ENCODE results near the gene RAPGEF1. TPM values are rescaled to one million over a fixed set of nuclear protein-coding genes. Genes with fewer than 3 reads are reported as not detected.

Gene RAPGEF1
- total and polyA plus RNA-seq, 9 of the 15 experiments (the other 6 are each of a cell fraction or from before 2014, with no cell fraction given), result 0.06 to 44.1 (median 19.9) TPM

DNA sequence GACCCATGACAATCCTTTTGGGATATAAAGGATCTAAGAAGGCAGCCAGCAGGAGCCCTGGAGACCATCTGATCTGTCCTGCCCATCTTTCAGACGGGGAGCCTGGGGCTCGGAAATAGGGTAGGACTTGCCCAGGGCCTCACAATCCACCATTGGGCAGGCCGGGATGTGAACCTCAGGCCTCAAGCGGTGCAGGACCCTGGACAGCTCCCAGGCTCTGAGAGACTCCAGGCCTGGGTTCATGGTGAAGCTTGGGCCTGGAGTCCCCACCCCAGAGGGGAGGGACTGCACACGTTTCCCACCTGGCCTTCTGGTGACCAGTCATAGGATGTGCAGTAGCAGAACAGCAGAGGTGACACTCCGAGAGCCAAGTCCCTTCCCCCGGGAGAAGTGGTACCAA, 36.6 kb upstream of the RAPGEF1 start (continued):
- peak; percentile 99 for TF ChIP-seq REST (IDR thresholded peaks at IDR 0.05; ENCODE audit: borderline replicate concordance)
- TF ChIP-seq REST (CRISPR knock-in tag; IDR thresholded peaks at IDR 0.05; ENCODE audit: low read depth), result peak; percentile 96
- no peak for TF ChIP-seq OTX1 (CRISPR knock-in tag; IDR thresholded peaks at IDR 0.05)
- TF ChIP-seq, protein P1, sequence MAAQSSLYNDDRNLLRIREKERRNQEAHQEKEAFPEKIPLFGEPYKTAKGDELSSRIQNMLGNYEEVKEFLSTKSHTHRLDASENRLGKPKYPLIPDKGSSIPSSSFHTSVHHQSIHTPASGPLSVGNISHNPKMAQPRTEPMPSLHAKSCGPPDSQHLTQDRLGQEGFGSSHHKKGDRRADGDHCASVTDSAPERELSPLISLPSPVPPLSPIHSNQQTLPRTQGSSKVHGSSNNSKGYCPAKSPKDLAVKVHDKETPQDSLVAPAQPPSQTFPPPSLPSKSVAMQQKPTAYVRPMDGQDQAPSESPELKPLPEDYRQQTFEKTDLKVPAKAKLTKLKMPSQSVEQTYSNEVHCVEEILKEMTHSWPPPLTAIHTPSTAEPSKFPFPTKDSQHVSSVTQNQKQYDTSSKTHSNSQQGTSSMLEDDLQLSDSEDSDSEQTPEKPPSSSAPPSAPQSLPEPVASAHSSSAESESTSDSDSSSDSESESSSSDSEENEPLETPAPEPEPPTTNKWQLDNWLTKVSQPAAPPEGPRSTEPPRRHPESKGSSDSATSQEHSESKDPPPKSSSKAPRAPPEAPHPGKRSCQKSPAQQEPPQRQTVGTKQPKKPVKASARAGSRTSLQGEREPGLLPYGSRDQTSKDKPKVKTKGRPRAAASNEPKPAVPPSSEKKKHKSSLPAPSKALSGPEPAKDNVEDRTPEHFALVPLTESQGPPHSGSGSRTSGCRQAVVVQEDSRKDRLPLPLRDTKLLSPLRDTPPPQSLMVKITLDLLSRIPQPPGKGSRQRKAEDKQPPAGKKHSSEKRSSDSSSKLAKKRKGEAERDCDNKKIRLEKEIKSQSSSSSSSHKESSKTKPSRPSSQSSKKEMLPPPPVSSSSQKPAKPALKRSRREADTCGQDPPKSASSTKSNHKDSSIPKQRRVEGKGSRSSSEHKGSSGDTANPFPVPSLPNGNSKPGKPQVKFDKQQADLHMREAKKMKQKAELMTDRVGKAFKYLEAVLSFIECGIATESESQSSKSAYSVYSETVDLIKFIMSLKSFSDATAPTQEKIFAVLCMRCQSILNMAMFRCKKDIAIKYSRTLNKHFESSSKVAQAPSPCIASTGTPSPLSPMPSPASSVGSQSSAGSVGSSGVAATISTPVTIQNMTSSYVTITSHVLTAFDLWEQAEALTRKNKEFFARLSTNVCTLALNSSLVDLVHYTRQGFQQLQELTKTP (IDR thresholded peaks at IDR 0.05; ENCODE audit: low read depth in 1 of 2, partially characterized antibody in 2 of 2), result peak in 1 of 2 experiments; percentile 76
- TF ChIP-seq ZNF23 (CRISPR knock-in tag; IDR thresholded peaks at IDR 0.05), result no peak
- 0 out of 4 replicates have a peak, but pooled peaks of 1 of the 2 experiments have one; percentile 13 for TF ChIP-seq MAZ (CRISPR knock-in tag; conservative IDR thresholded peaks at IDR 0.05 in 1 of 2, IDR thresholded peaks at IDR 0.05 in 1 of 2)
- no peak for TF ChIP-seq NCOA4 (IDR thresholded peaks at IDR 0.05; ENCODE audit: partially characterized antibody)
- TF ChIP-seq MIER1 (IDR thresholded peaks at IDR 0.05; ENCODE audit: low read depth), result peak; percentile 91
- TF ChIP-seq, protein P2, sequence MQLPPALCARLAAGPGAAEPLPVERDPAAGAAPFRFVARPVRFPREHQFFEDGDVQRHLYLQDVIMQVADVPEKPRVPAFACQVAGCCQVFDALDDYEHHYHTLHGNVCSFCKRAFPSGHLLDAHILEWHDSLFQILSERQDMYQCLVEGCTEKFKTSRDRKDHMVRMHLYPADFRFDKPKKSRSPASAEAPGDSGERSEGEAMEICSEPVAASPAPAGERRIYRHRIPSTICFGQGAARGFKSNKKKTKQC (CRISPR knock-in tag; IDR thresholded peaks at IDR 0.05), result peak; percentile 69; the same call in 1 of the 2 replicates
- TF ChIP-seq SRF (CRISPR knock-in tag; IDR thresholded peaks at IDR 0.05), result 0 out of 4 replicates have a peak, but pooled peaks of 1 of the 2 experiments have one; percentile 42
